NT2/D1 (cell line): ENCODE results near the gene C9orf153.

Experiments
- SUZ12 ChIP-seq: IDR thresholded peaks from 2 replicates; pipeline ENCODE4 v1.6.1; 2011; ENCODE audit not compliant: insufficient read length, insufficient read depth; ENCODE audit errors: extremely low read depth
- YY1 ChIP-seq: IDR thresholded peaks from 2 replicates; pipeline ENCODE4 v1.6.1; 2011; ENCODE audit not compliant: insufficient read length, insufficient read depth
- ZNF274 ChIP-seq: IDR thresholded peaks from 2 replicates; pipeline ENCODE4 v1.6.1; 2011; ENCODE audit warnings: mild to moderate bottlenecking, low read depth, low read length

- TF ChIP-seq ZNF274: no peak
- no peak for TF ChIP-seq YY1
- TF ChIP-seq SUZ12: no peak
Measured at GRCh38 chr9:86288499-86289198, 29.2 kb upstream of the C9orf153 start.
